IMR-90 (cell line): ENCODE data around the gene LAMA2. TPM values are rescaled to one million over a fixed set of nuclear protein-coding genes. Genes with fewer than 3 reads are reported as not detected.
A peak's percentile ranks its signal among the peaks of the same experiment; 100 is the strongest.

Source experiments
- ATAC-seq: fragments of 200-7000 bp; cut with Tn5 transposase; 2 replicates; pipeline ENCODE4 v1.9.1; 2020; ENCODE audit warnings: low read depth, mild to moderate bottlenecking, moderate library complexity
- BruUV-seq: library from RNA; stranded (reverse); fragments of 400-500 nt; replicated peaks from 2 replicates; lab custom pipeline; 2021; lab: Mats Ljungman, UMichigan
- CTCF ChIA-PET: fragments of 300-600 bp; formaldehyde crosslinking; extraction: SDS; loops from one replicate; lab custom pipeline; 2021; ENCODE audit warnings: antibody characterized with exemption; lab: Yijun Ruan, JAX
- POLR2A ChIA-PET: fragments of 300-600 bp; sonication (Branson Sonifier 250); formaldehyde crosslinking; loops from one replicate; lab custom pipeline; 2022; ENCODE audit warnings: antibody characterized with exemption; ENCODE audit not compliant: unreplicated experiment; lab: Charles Lee
- DNase-seq: peaks from one replicate; pipeline ENCODE4 v3.0.0; 2013
- H2AFZ ChIP-seq: replicated peaks from 2 replicates; pipeline ENCODE3; 2013; ENCODE audit warnings: low read length, mild to moderate bottlenecking; ENCODE audit not compliant: poor library complexity
- H2AK5ac ChIP-seq: 2 replicates; pipeline ENCODE4 v1.6.1; 2013; ENCODE audit warnings: low read depth, low read length, inconsistent platforms
- H2AK9ac ChIP-seq: replicated peaks from 2 replicates; pipeline ENCODE3; 2013; ENCODE audit warnings: mild to moderate bottlenecking, low read depth, low read length, moderate library complexity; ENCODE audit not compliant: poor library complexity
- H2BK120ac ChIP-seq: 2 replicates; pipeline ENCODE4 v1.6.1; 2013; ENCODE audit warnings: low read depth, low read length, inconsistent platforms
- H2BK15ac ChIP-seq: 3 replicates; pipeline ENCODE4 v1.6.1; 2013; ENCODE audit warnings: low read depth, low read length, inconsistent platforms
- H2BK20ac ChIP-seq: 2 replicates; pipeline ENCODE4 v1.6.1; 2013; ENCODE audit warnings: low read depth, mild to moderate bottlenecking, inconsistent platforms, low read length, moderate library complexity
- H2BK5ac ChIP-seq: 2 replicates; pipeline ENCODE4 v1.6.1; 2013; ENCODE audit warnings: mild to moderate bottlenecking, low read depth, low read length, inconsistent platforms; ENCODE audit not compliant: poor library complexity, severe bottlenecking
- H3K14ac ChIP-seq: replicated peaks from 2 replicates; pipeline ENCODE4 v1.6.1; 2013; ENCODE audit warnings: low read depth, low read length, inconsistent platforms
- H3K18ac ChIP-seq: 2 replicates; pipeline ENCODE4 v1.6.1; 2013; ENCODE audit warnings: low read depth, low read length, control low read depth
- H3K23ac ChIP-seq: 2 replicates; pipeline ENCODE4 v1.6.1; 2013; ENCODE audit warnings: low read depth, low read length, inconsistent platforms
- H3K27ac ChIP-seq: 2 replicates; pipeline ENCODE4 v1.5.1; 2013; ENCODE audit warnings: mild to moderate bottlenecking, control low read depth, low read length; ENCODE audit not compliant: insufficient read depth
- H3K27me3 ChIP-seq: 2 replicates; pipeline ENCODE4 v1.6.1; 2013; ENCODE audit warnings: low read length; ENCODE audit not compliant: control insufficient read depth, insufficient read depth
- H3K36me3 ChIP-seq: 2 replicates; pipeline ENCODE4 v1.6.1; 2013; ENCODE audit warnings: low read length, mixed read lengths; ENCODE audit not compliant: control insufficient read depth, insufficient read depth
- H3K4ac ChIP-seq: 2 replicates; pipeline ENCODE4 v1.6.1; 2013; ENCODE audit warnings: low read depth, low read length, inconsistent platforms
- H3K4me1 ChIP-seq: 2 replicates; pipeline ENCODE4 v1.6.1; 2013; ENCODE audit warnings: low read length, mixed read lengths; ENCODE audit not compliant: control insufficient read depth, insufficient read depth
- H3K4me2 ChIP-seq: 2 replicates; pipeline ENCODE4 v1.6.1; 2013; ENCODE audit warnings: low read depth, mild to moderate bottlenecking, control low read depth, low read length, moderate library complexity
- H3K4me3 ChIP-seq: 2 replicates; pipeline ENCODE4 v1.5.1; 2013; ENCODE audit warnings: low read depth, mild to moderate bottlenecking, control low read depth, low read length, moderate library complexity; ENCODE audit not compliant: insufficient read depth
- H3K56ac ChIP-seq: 2 replicates; pipeline ENCODE4 v1.6.1; 2013; ENCODE audit warnings: low read length, inconsistent platforms; ENCODE audit not compliant: insufficient read depth; ENCODE audit errors: extremely low read depth
- H3K79me1 ChIP-seq, 2 experiments: 2 replicates each; pipeline ENCODE4 v1.6.1; 2013; ENCODE audit warnings: low read length in 2 of 2, inconsistent platforms in 1 of 2, low read depth in 1 of 2
- H3K9ac ChIP-seq: 2 replicates; pipeline ENCODE4 v1.6.1; 2013; ENCODE audit warnings: low read depth, low read length, control low read depth
- H3K9me1 ChIP-seq: 2 replicates; pipeline ENCODE4 v1.6.1; 2013; ENCODE audit warnings: low read length, inconsistent platforms; ENCODE audit not compliant: insufficient read depth
- H3K9me3 ChIP-seq: 2 replicates; pipeline ENCODE4 v1.6.1; 2013; ENCODE audit warnings: low read length; ENCODE audit not compliant: control insufficient read depth, insufficient read depth
- H4K20me1 ChIP-seq: 2 replicates; pipeline ENCODE4 v1.6.1; 2013; ENCODE audit warnings: low read length, inconsistent platforms; ENCODE audit not compliant: insufficient read depth
- H4K5ac ChIP-seq: 2 replicates; pipeline ENCODE4 v1.6.1; 2013; ENCODE audit warnings: mild to moderate bottlenecking, low read depth, low read length, control low read depth
- H4K8ac ChIP-seq, 2 experiments: 2 replicates each; pipeline ENCODE4 v1.6.1; 2013; ENCODE audit warnings: low read depth in 2 of 2, low read length in 2 of 2, control low read depth in 1 of 2, inconsistent platforms in 1 of 2
- H4K91ac ChIP-seq: 2 replicates; pipeline ENCODE4 v1.6.1; 2013; ENCODE audit warnings: low read depth, low read length, inconsistent platforms; ENCODE audit not compliant: insufficient read depth
- BHLHE40 ChIP-seq: fragments of 150-350 bp; IDR thresholded peaks from 2 replicates; pipeline ENCODE4 v1.6.1; 2016; ENCODE audit warnings: mild to moderate bottlenecking, low read depth, low read length
- CEBPB ChIP-seq: IDR thresholded peaks from 2 replicates; pipeline ENCODE4 v1.6.1; 2012; ENCODE audit warnings: low read depth, low read length, improper control_type of control experiment
- CHD1 ChIP-seq: IDR thresholded peaks from 2 replicates; pipeline ENCODE4 v1.6.1; 2012; ENCODE audit warnings: low read depth, low read length, improper control_type of control experiment
- ELK1 ChIP-seq: fragments of 150-350 bp; IDR thresholded peaks from 2 replicates; pipeline ENCODE4 v1.6.1; 2016; ENCODE audit warnings: low read depth, mild to moderate bottlenecking, low read length, moderate library complexity, borderline replicate concordance
- FOS ChIP-seq: fragments of 150-350 bp; IDR thresholded peaks from 2 replicates; pipeline ENCODE4 v1.6.1; 2016; ENCODE audit warnings: low read depth, low read length
- MAFK ChIP-seq: IDR thresholded peaks from 2 replicates; pipeline ENCODE4 v1.6.1; 2012; ENCODE audit warnings: low read depth, low read length, improper control_type of control experiment
- MAZ ChIP-seq: IDR thresholded peaks from 2 replicates; pipeline ENCODE4 v1.6.1; 2012; ENCODE audit warnings: low read depth, mild to moderate bottlenecking, low read length, improper control_type of control experiment, moderate library complexity, borderline replicate concordance
- MXI1 ChIP-seq: IDR thresholded peaks from 2 replicates; pipeline ENCODE4 v1.6.1; 2012; ENCODE audit warnings: low read depth, mild to moderate bottlenecking, low read length, moderate library complexity, borderline replicate concordance
- NFE2L2 ChIP-seq: fragments of 150-350 bp; IDR thresholded peaks from 2 replicates; pipeline ENCODE4 v1.6.1; 2016; ENCODE audit warnings: low read depth, mild to moderate bottlenecking, low read length
- RCOR1 ChIP-seq: IDR thresholded peaks from 2 replicates; pipeline ENCODE4 v1.6.1; 2012; ENCODE audit warnings: mild to moderate bottlenecking, low read length, improper control_type of control experiment; ENCODE audit not compliant: insufficient replicate concordance
- RFX5 ChIP-seq: IDR thresholded peaks from 2 replicates; pipeline ENCODE4 v1.8.0; 2012; ENCODE audit warnings: low read depth, mild to moderate bottlenecking, low read length, moderate library complexity
- SMC3 ChIP-seq: fragments of 150-350 bp; IDR thresholded peaks from 2 replicates; pipeline ENCODE4 v1.6.1; 2016; ENCODE audit warnings: low read depth, mild to moderate bottlenecking, antibody characterized with exemption, low read length, moderate library complexity
- USF2 ChIP-seq: fragments of 150-350 bp; IDR thresholded peaks from 2 replicates; pipeline ENCODE4 v1.6.1; 2017; ENCODE audit warnings: mild to moderate bottlenecking, antibody characterized with exemption, low read length, low read depth
- WGBS, 2 experiments: methylation state at CpG; one replicate each; pipeline versions ENCODE4 v1.1.5 to v1.1.7; 2013; ENCODE audit warnings: missing lambda C conversion rate in 2 of 2; ENCODE audit not compliant: insufficient read length in 1 of 2; ENCODE audit errors: extremely low coverage in 2 of 2; 5-methylcytosine and 5-hydroxymethylcytosine counted together
- dilution Hi-C: fragments of 300-500 bp; cut with HindIII; formaldehyde crosslinking; loops from one replicate; pipeline ENCODE4 v1.14.3; 2018; ENCODE audit warnings: low sequenced_read_pairs; ENCODE audit not compliant: unreplicated experiment
- in situ Hi-C: fragments of 300-500 bp; cut with MboI; formaldehyde crosslinking; loops from 3 replicates; pipeline ENCODE4 v1.14.3; 2019; ENCODE audit warnings: low sequenced_read_pairs, inconsistent platforms, mixed read lengths
- intact Hi-C: fragments of 100-400 bp; cut with micrococcal nuclease; formaldehyde crosslinking; loops from 2 replicates; pipeline ENCODE4 v1.10.0; 2022
- polyA plus RNA-seq, 3 experiments: library from polyadenylated mRNA; depleted of rRNA; stranded (reverse); fragments of >200 nt; gene quantifications; 2 replicates each; pipeline ENCODE4 v1.2.3, GENCODE V29; 2012; ENCODE audit warnings: low replicate concordance in 1 of 3
- total RNA-seq: library from RNA; depleted of rRNA; stranded (reverse); fragments of >200 nt; gene quantifications from 2 replicates; pipeline ENCODE4 v1.2.3, GENCODE V29; 2012
- TF ChIP-seq, protein P1 (sequence below): conservative IDR thresholded peaks from 2 replicates; pipeline ENCODE4 v1.5.1; 2012; ENCODE audit warnings: mild to moderate bottlenecking, low read depth, low read length, improper control_type of control experiment

Gene LAMA2
- total and polyA plus RNA-seq, 2 of the 4 experiments (the other 2 are of a cell fraction), result 9.9 to 13.3 TPM

DNA sequence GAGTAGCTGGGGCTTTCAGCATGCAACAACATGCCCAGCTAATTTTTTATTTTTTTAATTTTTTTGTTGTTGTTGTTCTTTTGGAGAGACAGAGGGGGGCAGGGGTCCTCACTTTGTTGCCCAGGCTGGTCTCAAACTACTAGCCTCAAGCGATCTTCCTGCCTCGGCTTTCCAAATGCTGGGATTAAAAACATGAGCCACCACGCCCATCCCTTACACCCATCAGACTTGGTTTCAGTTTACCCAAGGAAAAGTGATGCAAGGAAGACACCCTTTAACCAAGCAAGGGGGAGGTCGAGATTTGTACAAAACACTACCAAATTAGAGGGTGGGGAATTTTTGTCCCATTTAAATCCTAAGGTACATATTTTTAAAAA is 616.9 kb downstream of the LAMA2 start:
- no peaks in the 10 kb centered on the region for H3K36me3 ChIP-seq
- H4K20me1 ChIP-seq, result no peaks in the 10 kb centered on the region
- H2AK5ac ChIP-seq, result no peak overlapping the region; the same call in 1 of the 2 replicates
- DNase-seq, result no peak
- H3K9me1 ChIP-seq, result no peaks in the 10 kb centered on the region
- in situ Hi-C loops (loop anchor here (5.0 to 10.0 kb wide), 3 partner anchors 77 to 525 kb away; no protein-coding TSS in a partner anchor), intact Hi-C loops (loop anchor here (1.0 kb wide), 4 partner anchors 75 to 521 kb away; no protein-coding TSS in a partner anchor), dilution Hi-C loops (no loop called here)
- no peak overlapping the region for H3K56ac ChIP-seq
- H2AK9ac ChIP-seq, result peak overlapping the region; percentile 22
- peak overlapping the region; percentile 67; the same call in 1 of the 2 replicates for H2BK120ac ChIP-seq
- H2BK20ac ChIP-seq, result peak overlapping the region; percentile 74
- TF ChIP-seq FOS, result no peak
- no peak for TF ChIP-seq NFE2L2
- no peak for TF ChIP-seq ELK1
- no peak for TF ChIP-seq MAFK
- no peak for TF ChIP-seq MXI1
- no peak for TF ChIP-seq RCOR1
- no peak for TF ChIP-seq CHD1
- no peak for TF ChIP-seq RFX5
- no peak for TF ChIP-seq CEBPB
- TF ChIP-seq MAZ, result no peak
- no peak for TF ChIP-seq BHLHE40
- TF ChIP-seq, protein P1, sequence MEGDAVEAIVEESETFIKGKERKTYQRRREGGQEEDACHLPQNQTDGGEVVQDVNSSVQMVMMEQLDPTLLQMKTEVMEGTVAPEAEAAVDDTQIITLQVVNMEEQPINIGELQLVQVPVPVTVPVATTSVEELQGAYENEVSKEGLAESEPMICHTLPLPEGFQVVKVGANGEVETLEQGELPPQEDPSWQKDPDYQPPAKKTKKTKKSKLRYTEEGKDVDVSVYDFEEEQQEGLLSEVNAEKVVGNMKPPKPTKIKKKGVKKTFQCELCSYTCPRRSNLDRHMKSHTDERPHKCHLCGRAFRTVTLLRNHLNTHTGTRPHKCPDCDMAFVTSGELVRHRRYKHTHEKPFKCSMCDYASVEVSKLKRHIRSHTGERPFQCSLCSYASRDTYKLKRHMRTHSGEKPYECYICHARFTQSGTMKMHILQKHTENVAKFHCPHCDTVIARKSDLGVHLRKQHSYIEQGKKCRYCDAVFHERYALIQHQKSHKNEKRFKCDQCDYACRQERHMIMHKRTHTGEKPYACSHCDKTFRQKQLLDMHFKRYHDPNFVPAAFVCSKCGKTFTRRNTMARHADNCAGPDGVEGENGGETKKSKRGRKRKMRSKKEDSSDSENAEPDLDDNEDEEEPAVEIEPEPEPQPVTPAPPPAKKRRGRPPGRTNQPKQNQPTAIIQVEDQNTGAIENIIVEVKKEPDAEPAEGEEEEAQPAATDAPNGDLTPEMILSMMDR, result no peak
- TF ChIP-seq SMC3, result no peak
- no peak for TF ChIP-seq USF2
- no peak overlapping the region for H3K27ac ChIP-seq
- H3K4ac ChIP-seq, result peak overlapping the region; percentile 35
- ATAC-seq, result no peak
- H3K4me2 ChIP-seq, result no peak overlapping the region
- peak overlapping the region; percentile 11 to 64; a peak in 2 of 4 replicates for H4K8ac ChIP-seq
- no peaks in the 10 kb centered on the region; a peak in 1 of 4 replicates for H3K79me1 ChIP-seq
- H3K14ac ChIP-seq, result no peak overlapping the region; the same call in 1 of the 2 replicates
- H4K5ac ChIP-seq, result no peak overlapping the region
- peak overlapping the region; percentile 57; the same call in 1 of the 2 replicates for H4K91ac ChIP-seq
- no peak overlapping the region for H3K18ac ChIP-seq
- H2BK5ac ChIP-seq, result no peak overlapping the region
- H3K27me3 ChIP-seq, result no peaks in the 10 kb centered on the region
- no peak overlapping the region for H3K23ac ChIP-seq
- H2BK15ac ChIP-seq, result no peak overlapping the region; the same call in 2 of the 3 replicates
- H3K9me3 ChIP-seq, result no peaks in the 10 kb centered on the region
- peak overlapping the region; percentile 77 for H2AFZ ChIP-seq
- H3K9ac ChIP-seq, result no peak overlapping the region
- CTCF ChIA-PET, result interaction anchor here (0.7 to 1.7 kb wide), 4 partner anchors 12 to 91 kb away, joined by 3 to 4 read pairs (median 4); no protein-coding TSS in a partner anchor
- POLR2A ChIA-PET, result no interaction called here
- WGBS, 2 experiments, result no CpG with 5 or more reads among the region's 4 CpGs
- BruUV-seq, result no TSS peak
- peaks cover 13% of the 10 kb centered on the region for H3K4me1 ChIP-seq
- H3K4me3 ChIP-seq, result no peak overlapping the region
